Kidney capillary endothelial cell (primary cell): ENCODE data around the gene CCDC102B.
"Not testable (repeated sequence)": the region's sequence is repeated elsewhere in the genome, so short reads cannot be mapped to it uniquely, and the experiment has no call there.

ENCODE experiments used
- DNase-seq: peaks from one replicate; pipeline ENCODE4 v3.0.0-alpha.2; 2018; ENCODE audit warnings: low spot score

CCDC102B gene

GRCh38 chr18:68909579-68909978 lies 111.7 kb downstream of the CCDC102B start:
- no peak for DNase-seq

- no peak for DNase-seq
Observed at GRCh38 chr18:68915061-68915460, 117.2 kb downstream of the CCDC102B start.

- no peak for DNase-seq
Observed at GRCh38 chr18:68916734-68917133, 118.9 kb downstream of the CCDC102B start.

GRCh38 chr18:68918216-68918615 lies 120.3 kb downstream of the CCDC102B start:
- DNase-seq: no peak

GRCh38 chr18:68919900-68920299 lies 122.0 kb downstream of the CCDC102B start:
- no peak for DNase-seq

GRCh38 chr18:68922392-68922791 lies 124.5 kb downstream of the CCDC102B start:
- no peak for DNase-seq

- DNase-seq: peak; percentile 6
Observed at GRCh38 chr18:68925268-68925667, 127.4 kb downstream of the CCDC102B start.

GRCh38 chr18:68928762-68929675 lies 131.1 kb downstream of the CCDC102B start:
- no peak for DNase-seq

GRCh38 chr18:68935686-68936085 lies 137.8 kb downstream of the CCDC102B start:
- no peak for DNase-seq

GRCh38 chr18:68937029-68937599 lies 139.2 kb downstream of the CCDC102B start:
- no peak for DNase-seq

- no peak for DNase-seq
Observed at GRCh38 chr18:68940039-68940438, 142.2 kb downstream of the CCDC102B start.

- DNase-seq: no peak
Observed at GRCh38 chr18:68940754-68941153, 142.9 kb downstream of the CCDC102B start.

GRCh38 chr18:68942230-68942629 lies 144.3 kb downstream of the CCDC102B start:
- no peak for DNase-seq

GRCh38 chr18:68943861-68944260 lies 146.0 kb downstream of the CCDC102B start:
- not testable (repeated sequence) for DNase-seq

- no peak for DNase-seq
Observed at GRCh38 chr18:68944330-68944729, 146.4 kb downstream of the CCDC102B start.

- no peak for DNase-seq
Observed at GRCh38 chr18:68944826-68945225, 146.9 kb downstream of the CCDC102B start.

GRCh38 chr18:68948622-68949021 lies 150.7 kb downstream of the CCDC102B start:
- DNase-seq: no peak

- no peak for DNase-seq
Observed at GRCh38 chr18:68954738-68955137, 156.9 kb downstream of the CCDC102B start.

- DNase-seq: no peak
Observed at GRCh38 chr18:68956650-68957049, 158.8 kb downstream of the CCDC102B start.

- no peak for DNase-seq
Observed at GRCh38 chr18:68960355-68960754, 162.5 kb downstream of the CCDC102B start.

GRCh38 chr18:68962623-68963022 lies 164.7 kb downstream of the CCDC102B start:
- no peak for DNase-seq

GRCh38 chr18:68965817-68966216 lies 167.9 kb downstream of the CCDC102B start:
- no peak for DNase-seq

- no peak for DNase-seq
Observed at GRCh38 chr18:68969027-68969426, 171.1 kb downstream of the CCDC102B start.

GRCh38 chr18:68972176-68972575 lies 174.3 kb downstream of the CCDC102B start:
- no peak for DNase-seq
